IPS-20b (cell line): Measurements from ENCODE around the gene CDC20B.
"Not testable (repeated sequence)": the region's sequence is repeated elsewhere in the genome, so short reads cannot be mapped to it uniquely, and the experiment has no call there.

Experiments used
- H3K27ac ChIP-seq: one replicate; pipeline ENCODE4 v1.5.1; 2013; ENCODE audit warnings: low read length
- H3K27me3 ChIP-seq: 2 replicates; pipeline ENCODE4 v1.6.1; 2013; ENCODE audit warnings: mild to moderate bottlenecking, low read length, inconsistent platforms; ENCODE audit not compliant: insufficient read depth
- H3K36me3 ChIP-seq: 2 replicates; pipeline ENCODE4 v1.6.1; 2013; ENCODE audit warnings: low read depth, mild to moderate bottlenecking, inconsistent platforms, low read length, moderate library complexity; ENCODE audit not compliant: insufficient read depth
- H3K4me1 ChIP-seq: 2 replicates; pipeline ENCODE4 v1.6.1; 2013; ENCODE audit warnings: mild to moderate bottlenecking, control low read depth, inconsistent platforms, low read length, moderate library complexity; ENCODE audit not compliant: insufficient read depth
- H3K4me3 ChIP-seq: 2 replicates; pipeline ENCODE4 v1.5.1; 2013; ENCODE audit warnings: mild to moderate bottlenecking, low read length, inconsistent platforms
- H3K9ac ChIP-seq: 2 replicates; pipeline ENCODE4 v1.6.1; 2013; ENCODE audit warnings: low read depth, mild to moderate bottlenecking, inconsistent platforms, low read length, moderate library complexity
- H3K9me3 ChIP-seq: 2 replicates; pipeline ENCODE4 v1.6.1; 2013; ENCODE audit warnings: mild to moderate bottlenecking, low read depth, low read length, inconsistent platforms; ENCODE audit not compliant: insufficient read depth

Gene CDC20B

DNA sequence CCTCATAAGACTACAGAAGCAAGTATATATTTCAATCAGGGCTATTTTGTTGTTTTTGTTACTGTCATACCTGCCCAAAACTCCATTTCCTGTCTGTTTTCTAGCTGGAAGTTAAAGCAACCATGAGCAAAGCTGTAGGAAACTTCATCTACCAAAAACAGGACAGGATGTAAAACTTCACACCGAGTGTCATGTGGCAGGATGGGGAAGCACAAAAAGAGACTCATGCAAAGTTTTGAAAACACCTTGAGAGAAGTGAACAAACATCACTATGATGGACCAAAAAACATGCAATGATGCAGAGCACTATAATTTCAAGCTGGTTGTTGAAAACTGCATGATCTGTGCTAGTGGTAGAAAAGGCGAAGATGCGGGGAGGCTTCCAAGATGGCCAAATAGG is 76.8 kb downstream of the CDC20B start:
- Histone ChIP-seq H3K9me3 (no peaks in the 10 kb centered on the region), H3K4me1 (no peaks in the 10 kb centered on the region), H3K27ac (no peak overlapping the region), H3K4me3 (no peak overlapping the region), H3K27me3 (no peaks in the 10 kb centered on the region), H3K9ac (no peak overlapping the region), H3K36me3 (no peaks in the 10 kb centered on the region)

DNA sequence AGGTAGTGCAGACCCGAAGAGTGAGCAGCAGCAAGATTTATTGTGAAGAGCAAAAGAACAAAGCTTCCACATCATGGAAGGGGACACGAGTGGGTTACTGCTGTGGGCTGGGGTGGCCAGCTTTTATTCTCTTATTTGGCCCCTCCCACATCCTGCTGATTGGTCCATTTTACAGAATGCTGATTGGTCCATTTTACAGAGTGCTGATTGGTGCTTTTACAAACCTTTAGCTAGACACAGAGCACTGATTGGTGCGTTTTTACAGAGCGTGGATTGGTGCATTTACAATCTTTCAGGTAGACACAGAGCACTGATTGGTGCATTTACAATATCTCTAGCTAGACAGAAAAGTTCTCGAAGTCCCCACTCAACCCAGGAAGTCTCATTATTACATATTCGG is 82.0 kb downstream of the CDC20B start:
- H3K9me3 ChIP-seq, H3K9ac ChIP-seq, H3K27ac ChIP-seq, H3K36me3 ChIP-seq, H3K4me1 ChIP-seq, H3K27me3 ChIP-seq, H3K4me3 ChIP-seq: not testable (repeated sequence)

DNA sequence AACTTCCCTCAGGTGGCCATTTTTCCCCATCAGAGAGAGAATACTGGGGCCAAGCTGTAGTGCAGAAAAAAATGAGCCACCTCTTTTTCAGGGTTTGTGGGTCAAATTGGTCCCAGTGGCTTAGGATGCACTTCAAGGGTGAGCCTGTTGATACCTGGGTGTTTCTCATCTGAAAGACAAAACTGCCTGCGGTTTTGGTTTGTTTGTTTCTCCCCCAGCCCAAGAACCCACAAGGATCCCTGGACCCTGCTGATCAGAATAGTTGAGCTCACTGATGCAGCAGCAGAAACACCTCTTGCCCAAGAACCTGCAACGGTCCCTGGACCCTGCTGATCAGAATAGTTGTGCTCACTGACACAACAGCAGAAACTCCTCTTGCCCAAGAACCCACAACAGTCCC is 83.7 kb downstream of the CDC20B start:
- H3K36me3 ChIP-seq, H3K9ac ChIP-seq, H3K4me3 ChIP-seq, H3K4me1 ChIP-seq, H3K9me3 ChIP-seq, H3K27me3 ChIP-seq, H3K27ac ChIP-seq: not testable (repeated sequence)

DNA sequence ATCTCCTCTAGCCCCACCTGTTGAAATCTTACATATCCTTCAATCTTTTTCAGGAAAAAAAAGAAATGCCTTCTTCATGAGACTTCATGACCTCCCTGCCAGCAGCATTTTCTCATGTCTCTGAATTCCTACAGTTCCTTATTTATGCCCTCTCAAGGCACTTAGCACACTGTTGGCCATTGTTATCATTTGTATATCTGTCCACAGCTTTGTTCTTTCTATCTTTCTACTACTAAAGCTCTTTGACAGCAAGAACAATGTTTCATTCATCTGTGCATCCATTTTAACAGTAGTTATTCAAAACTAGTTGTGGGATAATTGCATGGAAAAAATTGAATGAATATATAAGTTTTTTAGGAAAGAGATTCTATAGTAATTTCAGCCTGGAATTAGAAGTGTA is 91.4 kb downstream of the CDC20B start:
- H3K27ac ChIP-seq, result no peak overlapping the region
- peaks cover 24% of the 10 kb centered on the region for H3K9me3 ChIP-seq
- H3K27me3 ChIP-seq, result no peaks in the 10 kb centered on the region
- no peak overlapping the region for H3K4me3 ChIP-seq
- no peaks in the 10 kb centered on the region for H3K4me1 ChIP-seq
- no peak overlapping the region for H3K9ac ChIP-seq
- no peaks in the 10 kb centered on the region for H3K36me3 ChIP-seq

DNA sequence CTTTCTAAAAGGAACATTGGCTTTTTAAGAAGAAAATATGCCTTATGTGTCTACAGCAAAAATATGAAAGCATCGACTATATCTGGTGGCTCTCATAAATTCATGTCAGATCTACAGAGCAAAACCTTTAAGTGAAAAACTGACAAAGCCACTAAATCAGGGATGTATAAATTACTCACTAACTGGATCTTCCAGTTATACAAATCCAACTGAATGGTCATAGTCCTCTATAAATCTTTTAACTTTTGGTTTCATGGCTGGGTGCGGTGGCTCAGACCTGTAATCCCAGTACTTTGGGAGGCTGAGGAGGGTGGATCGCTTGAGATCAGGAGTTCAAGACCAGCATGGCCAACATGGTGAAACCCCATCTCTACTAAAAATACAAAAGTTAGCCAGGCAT is 99.8 kb downstream of the CDC20B start:
- H3K36me3 ChIP-seq, result no peaks in the 10 kb centered on the region
- H3K27me3 ChIP-seq, result no peaks in the 10 kb centered on the region
- no peak overlapping the region for H3K4me3 ChIP-seq
- no peak overlapping the region for H3K9ac ChIP-seq
- no peak overlapping the region for H3K27ac ChIP-seq
- H3K4me1 ChIP-seq, result peaks cover 2% of the 10 kb centered on the region; the same call in 1 of the 2 replicates
- no peaks in the 10 kb centered on the region for H3K9me3 ChIP-seq

DNA sequence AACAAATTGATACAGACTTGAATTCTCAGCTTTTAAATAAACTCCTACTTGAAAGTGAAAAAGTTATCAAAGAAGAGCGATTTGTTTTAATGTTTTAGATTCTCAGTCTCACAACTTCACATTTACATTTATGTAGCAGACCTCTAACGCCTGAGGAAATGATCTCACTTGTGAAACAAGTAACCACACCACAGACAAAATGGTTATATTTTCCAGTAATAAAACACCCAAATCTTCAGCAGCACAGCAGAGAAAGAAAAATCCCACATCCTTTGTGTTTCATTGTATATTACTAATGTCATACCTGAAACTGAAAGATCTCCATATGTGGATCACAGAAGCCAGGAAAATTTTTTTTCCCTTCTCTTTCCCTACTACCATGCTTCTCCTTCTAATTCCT is 100.3 kb downstream of the CDC20B start:
- no peak overlapping the region for H3K27ac ChIP-seq
- no peaks in the 10 kb centered on the region for H3K36me3 ChIP-seq
- peaks cover 2% of the 10 kb centered on the region; the same call in 1 of the 2 replicates for H3K4me1 ChIP-seq
- no peaks in the 10 kb centered on the region for H3K27me3 ChIP-seq
- no peak overlapping the region for H3K4me3 ChIP-seq
- H3K9ac ChIP-seq, result no peak overlapping the region
- H3K9me3 ChIP-seq, result no peaks in the 10 kb centered on the region

DNA sequence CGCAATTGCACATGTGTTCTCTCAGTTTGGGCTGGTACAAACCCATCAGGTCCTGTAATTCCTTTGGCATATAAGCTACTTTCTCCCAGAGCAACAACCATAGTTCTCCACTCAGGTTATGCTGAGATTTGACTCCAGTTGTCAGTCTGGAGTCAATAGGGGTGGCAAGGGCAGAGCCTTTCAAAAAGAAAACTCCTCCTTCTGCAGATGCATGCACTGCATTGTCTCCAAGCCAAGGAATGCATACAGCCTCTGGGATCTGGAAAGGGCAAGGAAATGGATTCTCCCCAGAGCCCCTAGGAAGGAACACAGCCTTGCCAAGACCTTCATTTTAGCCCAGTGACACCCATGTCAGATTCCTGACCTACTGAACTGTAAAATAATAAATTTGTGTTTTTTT is 101.6 kb downstream of the CDC20B start:
- Histone ChIP-seq H3K4me3 (no peak overlapping the region), H3K4me1 (peaks cover 2% of the 10 kb centered on the region; the same call in 1 of the 2 replicates), H3K27ac (no peak overlapping the region), H3K9ac (no peak overlapping the region), H3K9me3 (no peaks in the 10 kb centered on the region), H3K27me3 (no peaks in the 10 kb centered on the region), H3K36me3 (no peaks in the 10 kb centered on the region)

DNA sequence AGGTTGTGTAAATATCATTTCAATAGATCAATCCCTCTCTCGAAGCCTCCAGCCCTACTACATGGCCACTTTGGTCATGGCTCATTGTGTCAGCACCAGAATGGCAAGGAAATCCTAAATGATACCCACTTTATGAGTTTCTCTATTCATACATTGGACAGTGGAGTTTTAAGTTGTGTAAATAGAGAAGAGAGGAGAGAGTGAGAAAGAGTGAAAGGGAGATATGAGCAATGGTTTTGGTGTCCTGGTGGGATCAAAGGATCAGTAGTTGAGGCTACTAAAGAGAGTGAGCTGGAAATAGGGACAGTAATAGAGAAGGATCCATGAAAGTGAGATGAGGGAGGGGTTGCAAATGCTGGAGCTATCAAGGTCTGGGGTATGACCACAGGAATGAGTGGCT is 102.0 kb downstream of the CDC20B start:
- Histone ChIP-seq H3K27ac (no peak overlapping the region), H3K4me3 (no peak overlapping the region), H3K4me1 (peaks cover 2% of the 10 kb centered on the region; the same call in 1 of the 2 replicates), H3K9ac (no peak overlapping the region), H3K36me3 (no peaks in the 10 kb centered on the region), H3K27me3 (no peaks in the 10 kb centered on the region), H3K9me3 (no peaks in the 10 kb centered on the region)

DNA sequence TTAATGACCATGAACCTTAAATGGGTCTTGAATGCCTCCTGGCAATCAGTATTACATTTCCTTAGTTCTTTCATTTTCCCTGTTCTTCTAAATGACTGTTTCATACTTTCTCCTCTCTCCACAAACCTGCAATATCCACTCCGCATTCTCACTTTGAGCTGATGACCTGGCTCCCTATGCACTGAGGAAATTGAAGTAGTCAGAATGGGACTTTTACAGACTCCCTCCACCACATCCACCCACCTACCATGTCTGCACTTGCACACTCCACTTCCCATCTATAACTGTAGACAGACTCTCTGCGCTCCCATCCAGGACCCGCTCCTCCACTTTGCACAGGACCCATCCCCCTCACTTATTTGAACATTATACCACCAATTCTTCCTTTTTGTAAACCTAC is 106.7 kb downstream of the CDC20B start:
- Histone ChIP-seq H3K4me1 (0 out of 2 replicates have a peak, but pooled peaks cover 2% of the 10 kb centered on the region), H3K9me3 (no peaks in the 10 kb centered on the region), H3K27ac (no peak overlapping the region), H3K4me3 (no peak overlapping the region), H3K9ac (no peak overlapping the region), H3K27me3 (no peaks in the 10 kb centered on the region), H3K36me3 (no peaks in the 10 kb centered on the region)

DNA sequence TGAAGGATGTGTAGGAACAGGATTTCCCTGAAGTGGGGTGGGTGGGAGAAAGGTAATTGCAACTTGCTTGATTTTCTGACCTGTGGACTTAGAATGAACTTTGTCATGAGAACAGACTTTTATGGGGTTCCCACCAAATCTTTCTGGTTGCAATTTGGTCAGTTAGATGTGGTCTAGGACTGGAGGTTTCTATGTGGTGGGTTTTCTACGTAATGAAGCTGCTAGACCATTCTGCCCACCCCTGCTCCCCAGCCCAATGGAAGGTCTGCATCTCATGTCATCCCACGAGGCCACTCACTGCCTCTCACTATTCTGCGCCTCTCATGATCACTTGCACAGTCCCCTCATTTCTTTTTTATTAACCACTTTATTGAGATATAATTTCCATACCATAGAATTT is 108.5 kb downstream of the CDC20B start:
- Histone ChIP-seq H3K9me3 (no peaks in the 10 kb centered on the region; the same call in none of the 2 replicates), H3K9ac (no peak overlapping the region), H3K4me3 (no peak overlapping the region), H3K36me3 (no peaks in the 10 kb centered on the region), H3K27me3 (no peaks in the 10 kb centered on the region), H3K4me1 (no peaks in the 10 kb centered on the region), H3K27ac (no peak overlapping the region)

DNA sequence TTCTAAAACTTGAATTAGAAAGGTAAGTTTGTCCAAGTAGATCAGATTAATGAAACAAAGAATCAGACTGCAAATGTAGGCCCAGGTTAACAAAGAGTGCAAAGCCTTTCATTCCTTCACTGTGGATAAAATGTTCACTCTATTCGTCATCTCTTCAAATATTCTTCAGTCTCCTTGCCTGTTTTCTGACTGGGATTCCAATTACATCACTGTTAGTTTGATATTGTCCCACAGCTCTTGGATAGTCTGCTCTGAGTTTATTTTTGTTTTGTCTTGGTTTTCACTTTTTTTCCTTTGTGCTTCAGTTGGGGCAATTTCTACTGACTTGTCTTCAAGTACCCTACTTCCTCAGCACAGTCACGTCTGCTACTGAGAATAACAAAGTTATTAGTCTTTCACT is 109.1 kb downstream of the CDC20B start:
- H3K27ac ChIP-seq, result no peak overlapping the region
- no peaks in the 10 kb centered on the region for H3K27me3 ChIP-seq
- no peak overlapping the region for H3K9ac ChIP-seq
- H3K36me3 ChIP-seq, result no peaks in the 10 kb centered on the region
- no peaks in the 10 kb centered on the region for H3K4me1 ChIP-seq
- H3K9me3 ChIP-seq, result no peaks in the 10 kb centered on the region; the same call in none of the 2 replicates
- H3K4me3 ChIP-seq, result no peak overlapping the region

DNA sequence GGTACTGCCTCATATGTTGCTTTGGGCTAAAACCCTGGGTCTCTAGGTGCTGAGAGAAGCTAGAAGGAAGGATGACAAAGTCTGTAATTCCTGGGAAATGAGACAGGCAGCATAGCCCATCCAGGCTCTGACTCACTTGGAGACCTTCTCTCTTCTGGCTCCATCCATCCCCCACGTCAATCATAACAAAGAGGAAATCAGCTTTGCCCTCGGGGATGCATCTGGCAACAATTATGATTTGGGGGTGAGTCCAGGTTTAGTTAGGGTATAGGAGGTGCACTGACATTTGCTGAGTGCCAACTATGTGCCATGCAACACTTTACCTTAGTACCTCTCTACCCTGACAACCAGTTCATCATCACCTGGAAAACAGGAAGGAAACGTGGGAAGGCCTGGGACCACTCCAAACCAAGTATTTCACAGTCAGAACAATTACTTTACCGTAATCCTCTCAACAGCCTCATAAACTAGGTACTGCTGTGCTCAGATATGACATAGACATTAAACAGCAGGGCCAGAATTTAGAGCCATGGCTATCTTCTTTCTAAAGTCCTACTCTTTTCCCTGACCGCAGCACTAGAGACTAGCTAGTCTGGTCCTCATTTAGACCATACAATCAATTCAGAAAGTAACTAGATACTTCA is 109.6 kb downstream of the CDC20B start:
- Histone ChIP-seq H3K27ac (no peak overlapping the region), H3K4me3 (no peak overlapping the region)

More for the DNA sequence above, 109.6 kb downstream of the CDC20B start:
- H3K9ac ChIP-seq, result no peak overlapping the region
- no peaks in the 10 kb centered on the region for H3K27me3 ChIP-seq
- no peaks in the 10 kb centered on the region; the same call in none of the 2 replicates for H3K9me3 ChIP-seq
- H3K36me3 ChIP-seq, result no peaks in the 10 kb centered on the region
- H3K4me1 ChIP-seq, result no peaks in the 10 kb centered on the region
